Measurements from ENCODE around the gene KRT32. TPM values are rescaled to one million over a fixed set of nuclear protein-coding genes. Genes with fewer than 3 reads are reported as not detected.

The KRT32 gene
- total RNA-seq, 1 experiment from 2014 or later, result 0.72 TPM

DNA sequence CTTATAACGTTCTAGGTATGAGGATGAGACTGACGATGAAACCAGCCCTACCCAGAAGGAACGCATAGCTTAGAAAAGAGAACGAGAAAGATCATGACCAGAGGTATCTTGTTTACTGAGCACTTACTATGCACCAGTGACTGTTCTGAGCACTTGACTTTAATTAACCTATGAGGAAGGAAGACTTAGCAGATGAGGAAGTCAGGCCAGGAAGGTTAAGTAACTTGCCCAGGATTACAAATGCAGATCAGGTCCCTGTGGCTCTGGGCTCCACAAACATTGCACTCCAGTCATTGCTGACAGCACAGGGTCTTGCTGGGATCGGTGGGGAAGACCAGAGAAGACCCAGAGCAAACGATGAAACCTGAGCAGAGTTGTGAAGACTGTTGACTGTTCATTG, 31.1 kb upstream of the KRT32 start:
- ATAC-seq (no peak), DNase-seq (ENCODE audit: low read depth, low spot score) (no peak)
- H3K27me3 ChIP-seq (ENCODE audit: control insufficient read depth, insufficient read depth, low read length), result no peaks in the 10 kb centered on the region
- no peaks in the 10 kb centered on the region for H3K9me3 ChIP-seq (ENCODE audit: control insufficient read depth, insufficient read depth, low read depth, low read length)
- ChIA-PET POLR2A (interaction anchor here (0.6 kb wide), 1 partner anchor 263 kb away, joined by 8 read pairs; no protein-coding TSS in a partner anchor), CTCF (interaction anchor here (1.8 kb wide), 1 partner anchor 50 kb away, joined by 8 read pairs; no protein-coding TSS in a partner anchor)
- intact Hi-C loops (cut with micrococcal nuclease; ENCODE audit: unreplicated experiment) (no loop called here), in situ Hi-C loops (cut with HindIII; ENCODE audit: low pct_unique_long_range_greater_than_20kb, low sequenced_read_pairs) (no loop called here)
- H3K36me3 ChIP-seq (ENCODE audit: control insufficient read depth, insufficient read depth, low read length), result no peaks in the 10 kb centered on the region
- TF ChIP-seq, protein P1, sequence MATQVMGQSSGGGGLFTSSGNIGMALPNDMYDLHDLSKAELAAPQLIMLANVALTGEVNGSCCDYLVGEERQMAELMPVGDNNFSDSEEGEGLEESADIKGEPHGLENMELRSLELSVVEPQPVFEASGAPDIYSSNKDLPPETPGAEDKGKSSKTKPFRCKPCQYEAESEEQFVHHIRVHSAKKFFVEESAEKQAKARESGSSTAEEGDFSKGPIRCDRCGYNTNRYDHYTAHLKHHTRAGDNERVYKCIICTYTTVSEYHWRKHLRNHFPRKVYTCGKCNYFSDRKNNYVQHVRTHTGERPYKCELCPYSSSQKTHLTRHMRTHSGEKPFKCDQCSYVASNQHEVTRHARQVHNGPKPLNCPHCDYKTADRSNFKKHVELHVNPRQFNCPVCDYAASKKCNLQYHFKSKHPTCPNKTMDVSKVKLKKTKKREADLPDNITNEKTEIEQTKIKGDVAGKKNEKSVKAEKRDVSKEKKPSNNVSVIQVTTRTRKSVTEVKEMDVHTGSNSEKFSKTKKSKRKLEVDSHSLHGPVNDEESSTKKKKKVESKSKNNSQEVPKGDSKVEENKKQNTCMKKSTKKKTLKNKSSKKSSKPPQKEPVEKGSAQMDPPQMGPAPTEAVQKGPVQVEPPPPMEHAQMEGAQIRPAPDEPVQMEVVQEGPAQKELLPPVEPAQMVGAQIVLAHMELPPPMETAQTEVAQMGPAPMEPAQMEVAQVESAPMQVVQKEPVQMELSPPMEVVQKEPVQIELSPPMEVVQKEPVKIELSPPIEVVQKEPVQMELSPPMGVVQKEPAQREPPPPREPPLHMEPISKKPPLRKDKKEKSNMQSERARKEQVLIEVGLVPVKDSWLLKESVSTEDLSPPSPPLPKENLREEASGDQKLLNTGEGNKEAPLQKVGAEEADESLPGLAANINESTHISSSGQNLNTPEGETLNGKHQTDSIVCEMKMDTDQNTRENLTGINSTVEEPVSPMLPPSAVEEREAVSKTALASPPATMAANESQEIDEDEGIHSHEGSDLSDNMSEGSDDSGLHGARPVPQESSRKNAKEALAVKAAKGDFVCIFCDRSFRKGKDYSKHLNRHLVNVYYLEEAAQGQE (IDR thresholded peaks at IDR 0.05; ENCODE audit: insufficient read depth in 1 of 2, low read depth in 2 of 2, low read length in 1 of 2), result no peak
- no peak for TF ChIP-seq POLR2AphosphoS5 (IDR thresholded peaks at IDR 0.05; ENCODE audit: low read depth, low read length)
- no peak for TF ChIP-seq SIN3A (IDR thresholded peaks at IDR 0.05; ENCODE audit: borderline replicate concordance, insufficient read depth, low read depth, low read length)
- TF ChIP-seq TCF7L2 (IDR thresholded peaks at IDR 0.05; ENCODE audit: low read depth, low read length), result no peak
- TF ChIP-seq, protein P2, sequence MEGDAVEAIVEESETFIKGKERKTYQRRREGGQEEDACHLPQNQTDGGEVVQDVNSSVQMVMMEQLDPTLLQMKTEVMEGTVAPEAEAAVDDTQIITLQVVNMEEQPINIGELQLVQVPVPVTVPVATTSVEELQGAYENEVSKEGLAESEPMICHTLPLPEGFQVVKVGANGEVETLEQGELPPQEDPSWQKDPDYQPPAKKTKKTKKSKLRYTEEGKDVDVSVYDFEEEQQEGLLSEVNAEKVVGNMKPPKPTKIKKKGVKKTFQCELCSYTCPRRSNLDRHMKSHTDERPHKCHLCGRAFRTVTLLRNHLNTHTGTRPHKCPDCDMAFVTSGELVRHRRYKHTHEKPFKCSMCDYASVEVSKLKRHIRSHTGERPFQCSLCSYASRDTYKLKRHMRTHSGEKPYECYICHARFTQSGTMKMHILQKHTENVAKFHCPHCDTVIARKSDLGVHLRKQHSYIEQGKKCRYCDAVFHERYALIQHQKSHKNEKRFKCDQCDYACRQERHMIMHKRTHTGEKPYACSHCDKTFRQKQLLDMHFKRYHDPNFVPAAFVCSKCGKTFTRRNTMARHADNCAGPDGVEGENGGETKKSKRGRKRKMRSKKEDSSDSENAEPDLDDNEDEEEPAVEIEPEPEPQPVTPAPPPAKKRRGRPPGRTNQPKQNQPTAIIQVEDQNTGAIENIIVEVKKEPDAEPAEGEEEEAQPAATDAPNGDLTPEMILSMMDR (IDR thresholded peaks at IDR 0.05), result no peak
- H3K27ac ChIP-seq (ENCODE audit: low read length), result peak overlapping the region; percentile 78
- H3K4me3 ChIP-seq (ENCODE audit: low read depth in 2 of 2, low read length in 2 of 2), result no peak overlapping the region
- peaks cover 28% of the 10 kb centered on the region for H3K4me1 ChIP-seq (ENCODE audit: control insufficient read depth, insufficient read depth, low read length)
- BruUV-seq (replicated peaks), result no TSS peak

DNA sequence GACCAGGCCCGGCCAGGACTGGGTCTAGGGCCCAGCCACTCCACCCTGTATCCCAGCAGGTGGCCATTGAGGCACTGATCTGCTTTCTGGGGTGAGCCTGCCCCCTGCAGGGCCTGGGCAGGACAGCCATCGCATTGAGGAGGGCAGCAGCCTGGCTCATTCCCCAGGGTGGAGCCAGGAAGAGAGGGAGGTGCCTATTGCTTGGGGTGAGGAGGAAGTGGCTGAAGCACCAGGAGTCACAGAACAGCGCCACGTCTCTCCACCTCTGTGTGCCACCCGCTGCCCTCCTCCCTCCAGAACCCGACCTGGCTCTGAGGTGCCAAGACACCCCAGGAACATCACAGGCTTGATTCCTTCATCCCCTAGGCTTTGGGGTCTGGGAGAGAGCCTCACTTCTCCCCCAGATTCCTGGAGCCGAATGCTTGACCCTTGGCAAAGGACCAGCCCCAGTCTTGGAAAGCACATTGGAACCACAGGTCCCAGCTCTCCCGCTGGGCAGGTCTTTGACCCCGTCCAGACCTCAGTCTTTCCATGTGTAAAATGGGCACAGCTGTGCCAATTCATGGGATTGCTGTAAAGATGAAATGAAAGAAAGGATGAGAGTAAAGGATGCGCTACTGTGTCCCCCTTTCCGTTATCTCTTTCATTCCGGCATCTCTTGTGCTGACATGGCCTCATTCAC, 29.8 kb upstream of the KRT32 start:
- POLR2A ChIA-PET, result interaction anchor here (0.7 kb wide), 1 partner anchor 83 kb away, joined by 4 read pairs; no protein-coding TSS in a partner anchor
- TF ChIP-seq SIN3A (IDR thresholded peaks at IDR 0.05; ENCODE audit: borderline replicate concordance, insufficient read depth, low read depth, low read length), result no peak
- TF ChIP-seq, protein P2 (IDR thresholded peaks at IDR 0.05), result peak; percentile 85
- in situ Hi-C loops (cut with HindIII; ENCODE audit: low pct_unique_long_range_greater_than_20kb, low sequenced_read_pairs) (no loop called here), intact Hi-C loops (cut with micrococcal nuclease; ENCODE audit: unreplicated experiment) (no loop called here)
- Histone ChIP-seq H3K4me3 (ENCODE audit: low read depth in 2 of 2, low read length in 2 of 2) (no peak overlapping the region), H3K9me3 (ENCODE audit: control insufficient read depth, insufficient read depth, low read depth, low read length) (no peaks in the 10 kb centered on the region), H3K36me3 (ENCODE audit: control insufficient read depth, insufficient read depth, low read length) (no peaks in the 10 kb centered on the region), H3K27me3 (ENCODE audit: control insufficient read depth, insufficient read depth, low read length) (no peaks in the 10 kb centered on the region), H3K4me1 (ENCODE audit: control insufficient read depth, insufficient read depth, low read length) (peaks cover 28% of the 10 kb centered on the region), H3K27ac (ENCODE audit: low read length) (peak overlapping the region; percentile 78)
- CTCF ChIA-PET, result no interaction called here
- no TSS peak for BruUV-seq (replicated peaks)
- DNase-seq (ENCODE audit: low read depth, low spot score) (no peak), ATAC-seq (peak; percentile 88)

All from Panc1 (cell line).